ENCODE measurements around the gene RHO.
"Not testable (repeated sequence)": the region's sequence is repeated elsewhere in the genome, so short reads cannot be mapped to it uniquely, and the experiment has no call there.

GRCh38 chr3:129545951-129546350, 17.5 kb downstream of the RHO start:
- not testable (repeated sequence) for TF ChIP-seq RFX5 (IDR thresholded peaks at IDR 0.05; ENCODE audit: low read depth, low read length); CBX3 (IDR thresholded peaks at IDR 0.05; ENCODE audit: borderline replicate concordance, low read depth); SP1 (IDR thresholded peaks at IDR 0.05; ENCODE audit: low read depth, low read length); CTCF (IDR thresholded peaks at IDR 0.05 in 2 of 3, conservative IDR thresholded peaks at IDR 0.05 in 1 of 3; ENCODE audit: control insufficient read depth in 2 of 3, extremely low read depth in 1 of 3, insufficient read depth in 1 of 3, low read depth in 3 of 3, low read length in 3 of 3); HCFC1 (IDR thresholded peaks at IDR 0.05; ENCODE audit: low read length); USF2 (IDR thresholded peaks at IDR 0.05; ENCODE audit: borderline replicate concordance, low read depth, low read length); NBN (IDR thresholded peaks at IDR 0.05); JUND (IDR thresholded peaks at IDR 0.05; ENCODE audit: low read depth, low read length); CHD1 (IDR thresholded peaks at IDR 0.05; ENCODE audit: low read depth, low read length); CREM (IDR thresholded peaks at IDR 0.05; ENCODE audit: low read depth); KAT2A (conservative IDR thresholded peaks at IDR 0.05; ENCODE audit: control insufficient read depth, low read depth, low read length)

Data from GM12878 (cell line).